ENCODE measurements around the gene KRT82. TPM values are rescaled to one million over a fixed set of nuclear protein-coding genes. Genes with fewer than 3 reads are reported as not detected.

Gene KRT82
- total and polyA plus RNA-seq, 2 experiments from 2014 or later = not detected

Other genes starting within 250 kb of the KRT82 start
- not detected in 2 replicates for gene KRT80, start 214.3 kb downstream of the KRT82 start, total RNA-seq
- gene KRT80, start 214.3 kb downstream of the KRT82 start, polyA plus RNA-seq = not detected in 2 replicates
- 0.21 and 0.36 TPM in 2 replicates for gene KRT7, start 173.1 kb downstream of the KRT82 start, total RNA-seq
- gene KRT7, start 173.1 kb downstream of the KRT82 start, polyA plus RNA-seq = 0.50 TPM in 1 of 2 replicates, not detected in the other
- gene KRT86, start 131.7 kb downstream of the KRT82 start, total RNA-seq = 0.14 TPM in 1 of 2 replicates, not detected in the other
- 0.35 TPM in 1 of 2 replicates, not detected in the other for gene KRT86, start 131.7 kb downstream of the KRT82 start, polyA plus RNA-seq
- not detected in 2 replicates for gene KRT81, start 114.8 kb downstream of the KRT82 start, total RNA-seq
- not detected in 2 replicates for gene KRT81, start 114.8 kb downstream of the KRT82 start, polyA plus RNA-seq
- gene KRT83, start 84.9 kb downstream of the KRT82 start, total RNA-seq = not detected in 2 replicates
- not detected in 2 replicates for gene KRT83, start 84.9 kb downstream of the KRT82 start, polyA plus RNA-seq
- 0.12 TPM in 1 of 2 replicates, not detected in the other for gene KRT85, start 38.9 kb downstream of the KRT82 start, total RNA-seq
- not detected in 2 replicates for gene KRT85, start 38.9 kb downstream of the KRT82 start, polyA plus RNA-seq
- not detected in 2 replicates for gene KRT84, start 20.7 kb downstream of the KRT82 start, total RNA-seq
- not detected in 2 replicates for gene KRT84, start 20.7 kb downstream of the KRT82 start, polyA plus RNA-seq
- not detected in 2 replicates for gene KRT75, start 28.0 kb upstream of the KRT82 start, total RNA-seq
- gene KRT75, start 28.0 kb upstream of the KRT82 start, polyA plus RNA-seq = not detected in 2 replicates
- not detected in 2 replicates for gene KRT6B, start 45.8 kb upstream of the KRT82 start, total RNA-seq
- 0.13 TPM in 1 of 2 replicates, not detected in the other for gene KRT6B, start 45.8 kb upstream of the KRT82 start, polyA plus RNA-seq
- not detected in 2 replicates for gene KRT6C, start 67.5 kb upstream of the KRT82 start, total RNA-seq
- not detected in 2 replicates for gene KRT6C, start 67.5 kb upstream of the KRT82 start, polyA plus RNA-seq
- not detected in 2 replicates for gene KRT6A, start 86.9 kb upstream of the KRT82 start, total RNA-seq
- 0.22 TPM in 1 of 2 replicates, not detected in the other for gene KRT6A, start 86.9 kb upstream of the KRT82 start, polyA plus RNA-seq
- gene KRT5, start 114.1 kb upstream of the KRT82 start, total RNA-seq = not detected in 2 replicates
- 0.23 TPM in 1 of 2 replicates, not detected in the other for gene KRT5, start 114.1 kb upstream of the KRT82 start, polyA plus RNA-seq
- gene KRT71, start 146.8 kb upstream of the KRT82 start, total RNA-seq = not detected in 2 replicates
- not detected in 2 replicates for gene KRT71, start 146.8 kb upstream of the KRT82 start, polyA plus RNA-seq
- not detected in 2 replicates for gene KRT74, start 167.5 kb upstream of the KRT82 start, total RNA-seq
- gene KRT74, start 167.5 kb upstream of the KRT82 start, polyA plus RNA-seq = not detected in 2 replicates
- not detected in 2 replicates for gene KRT72, start 195.1 kb upstream of the KRT82 start, total RNA-seq
- gene KRT72, start 195.1 kb upstream of the KRT82 start, polyA plus RNA-seq = not detected in 2 replicates
- gene KRT73, start 212.2 kb upstream of the KRT82 start, total RNA-seq = not detected in 2 replicates
- not detected in 2 replicates for gene KRT73, start 212.2 kb upstream of the KRT82 start, polyA plus RNA-seq
- not detected in 2 replicates for gene KRT2, start 245.9 kb upstream of the KRT82 start, total RNA-seq
- not detected in 2 replicates for gene KRT2, start 245.9 kb upstream of the KRT82 start, polyA plus RNA-seq